T-helper 22 cell (primary cell): ENCODE data around the gene PRR29.
"Not testable (repeated sequence)": the region's sequence is repeated elsewhere in the genome, so short reads cannot be mapped to it uniquely, and the experiment has no call there.

Experiments used
- DNase-seq: peaks from one replicate; pipeline ENCODE4 v3.0.0-alpha.2; 2020; ENCODE audit warnings: low read depth

The PRR29 gene

GRCh38 chr17:63974594-63975192 lies 23.5 kb upstream of the PRR29 start:
- DNase-seq = no peak

GRCh38 chr17:63975541-63976092 lies 22.5 kb upstream of the PRR29 start:
- no peak for DNase-seq

- no peak for DNase-seq
Measured at GRCh38 chr17:63976702-63977101, 21.4 kb upstream of the PRR29 start.

- DNase-seq = no peak
Measured at GRCh38 chr17:63978272-63979200, 19.6 kb upstream of the PRR29 start.

GRCh38 chr17:63982641-63983040 lies 15.5 kb upstream of the PRR29 start:
- not testable (repeated sequence) for DNase-seq

- DNase-seq = no peak
Measured at GRCh38 chr17:63983320-63983719, 14.8 kb upstream of the PRR29 start.

- no peak for DNase-seq
Measured at GRCh38 chr17:63984236-63984635, 13.9 kb upstream of the PRR29 start.

GRCh38 chr17:63984651-63985386 lies 13.3 kb upstream of the PRR29 start:
- DNase-seq = peak; percentile 46

- DNase-seq = no peak
Measured at GRCh38 chr17:63985387-63986140, 12.6 kb upstream of the PRR29 start.

GRCh38 chr17:63986821-63987220 lies 11.3 kb upstream of the PRR29 start:
- DNase-seq = no peak

GRCh38 chr17:63987221-63988126 lies 10.7 kb upstream of the PRR29 start:
- no peak for DNase-seq

- no peak for DNase-seq
Measured at GRCh38 chr17:63988127-63988478, 10.0 kb upstream of the PRR29 start.

- no peak for DNase-seq
Measured at GRCh38 chr17:63988741-63989621, 9.2 kb upstream of the PRR29 start.

GRCh38 chr17:63989622-63990345 lies 8.4 kb upstream of the PRR29 start:
- no peak for DNase-seq

GRCh38 chr17:63991611-63992010 lies 6.5 kb upstream of the PRR29 start:
- no peak for DNase-seq

- DNase-seq = peak; percentile 21
Measured at GRCh38 chr17:63993368-63993985, 4.7 kb upstream of the PRR29 start.

- no peak for DNase-seq
Measured at GRCh38 chr17:63995626-63996025, 2.5 kb upstream of the PRR29 start.

GRCh38 chr17:63996430-63997182 lies 1.5 kb upstream of the PRR29 start:
- no peak for DNase-seq
